Measurements from ENCODE around the gene KIAA1671.

DNA sequence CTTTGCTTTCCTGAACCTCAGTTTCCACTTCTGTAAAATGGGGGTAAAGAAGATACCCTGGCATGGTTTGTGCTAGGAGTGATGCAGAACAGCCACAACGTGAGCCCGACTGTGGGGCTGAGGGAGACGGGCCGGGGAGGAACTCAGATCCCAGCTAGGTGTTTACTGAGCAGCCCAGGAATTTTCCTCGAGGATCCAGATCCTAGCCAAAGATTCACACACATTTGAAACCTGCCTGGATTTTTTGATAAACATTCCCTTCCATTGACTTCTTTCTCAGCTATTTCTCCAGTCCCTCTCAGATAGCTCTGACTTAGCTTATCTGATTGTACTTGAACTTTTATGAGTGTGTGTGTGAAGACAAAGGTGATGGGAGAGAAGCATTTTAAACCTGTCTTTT lies 98.0 kb downstream of the KIAA1671 start:
- TF ChIP-seq, protein P1, sequence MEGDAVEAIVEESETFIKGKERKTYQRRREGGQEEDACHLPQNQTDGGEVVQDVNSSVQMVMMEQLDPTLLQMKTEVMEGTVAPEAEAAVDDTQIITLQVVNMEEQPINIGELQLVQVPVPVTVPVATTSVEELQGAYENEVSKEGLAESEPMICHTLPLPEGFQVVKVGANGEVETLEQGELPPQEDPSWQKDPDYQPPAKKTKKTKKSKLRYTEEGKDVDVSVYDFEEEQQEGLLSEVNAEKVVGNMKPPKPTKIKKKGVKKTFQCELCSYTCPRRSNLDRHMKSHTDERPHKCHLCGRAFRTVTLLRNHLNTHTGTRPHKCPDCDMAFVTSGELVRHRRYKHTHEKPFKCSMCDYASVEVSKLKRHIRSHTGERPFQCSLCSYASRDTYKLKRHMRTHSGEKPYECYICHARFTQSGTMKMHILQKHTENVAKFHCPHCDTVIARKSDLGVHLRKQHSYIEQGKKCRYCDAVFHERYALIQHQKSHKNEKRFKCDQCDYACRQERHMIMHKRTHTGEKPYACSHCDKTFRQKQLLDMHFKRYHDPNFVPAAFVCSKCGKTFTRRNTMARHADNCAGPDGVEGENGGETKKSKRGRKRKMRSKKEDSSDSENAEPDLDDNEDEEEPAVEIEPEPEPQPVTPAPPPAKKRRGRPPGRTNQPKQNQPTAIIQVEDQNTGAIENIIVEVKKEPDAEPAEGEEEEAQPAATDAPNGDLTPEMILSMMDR (conservative IDR thresholded peaks at IDR 0.05): no peak
- no peak for TF ChIP-seq ZFX (IDR thresholded peaks at IDR 0.05)
